SK-N-SH (cell line): ENCODE data around the gene RHOH. TPM values are rescaled to one million over a fixed set of nuclear protein-coding genes. Genes with fewer than 3 reads are reported as not detected.

Experiments
- CTCF ChIA-PET: fragments of 300-600, 350-600 bp; formaldehyde crosslinking; extraction: SDS; loops from one replicate; lab custom pipeline; 2021; lab: Yijun Ruan, JAX
- POLR2A ChIA-PET: fragments of 350-600 bp; sonication (Branson Sonifier 250); formaldehyde crosslinking; extraction: SDS; loops from one replicate; lab custom pipeline; 2020; ENCODE audit warnings: antibody characterized with exemption, inconsistent platforms; lab: Yijun Ruan, JAX
- DNase-seq: peaks from one replicate; pipeline ENCODE4 v3.0.0; 2012
- H2AFZ ChIP-seq: fragments of 200-600 bp; sonication (generic); 2 replicates; pipeline ENCODE4 v1.8.1; 2016; ENCODE audit warnings: antibody characterized with exemption, mild to moderate bottlenecking, low read depth
- H3F3A ChIP-seq: fragments of 200-600 bp; sonication (generic); replicated peaks from 2 replicates; pipeline ENCODE3; 2016; ENCODE audit warnings: antibody characterized with exemption, mild to moderate bottlenecking; ENCODE audit not compliant: insufficient read depth
- H3K27ac ChIP-seq, 2 experiments: fragments of 200-500 bp in 1 of 2; fragments of 200-600 bp in 1 of 2; sonication (Bioruptor generic) in 1 of 2; sonication (generic), shearing (Covaris generic) in 1 of 2; 2 replicates each; pipeline versions ENCODE4 v1.5.1 to v1.6.1; 2014 to 2016; ENCODE audit warnings: low read depth in 2 of 2, inconsistent platforms in 1 of 2, low read length in 1 of 2, mild to moderate bottlenecking in 1 of 2, mixed read lengths in 1 of 2
- H3K27me3 ChIP-seq: fragments of 200-600 bp; sonication (generic), shearing (Covaris generic); 2 replicates; pipeline ENCODE4 v1.6.1; 2016; ENCODE audit warnings: mixed run types; ENCODE audit not compliant: insufficient read depth
- H3K36me3 ChIP-seq, 2 experiments: fragments of 200-500 bp in 1 of 2; fragments of 200-600 bp in 1 of 2; sonication (Bioruptor generic) in 1 of 2; sonication (generic) in 1 of 2; replicated peaks in 1 of 2; 2 replicates each; pipeline versions ENCODE3 to v1.5.1; 2014 to 2016; ENCODE audit warnings: low read length in 1 of 2, mild to moderate bottlenecking in 1 of 2; ENCODE audit not compliant: insufficient read depth in 2 of 2, control insufficient read depth in 1 of 2
- H3K4me1 ChIP-seq, 2 experiments: fragments of 200-500 bp in 1 of 2; fragments of 200-600 bp in 1 of 2; sonication (Bioruptor generic) in 1 of 2; sonication (generic), shearing (Covaris generic) in 1 of 2; 2 replicates each; pipeline versions ENCODE4 v1.5.1 to v1.6.1; 2014 to 2016; ENCODE audit warnings: low read depth in 1 of 2, low read length in 1 of 2, mixed run types in 1 of 2; ENCODE audit not compliant: insufficient read depth in 2 of 2, control insufficient read depth in 1 of 2
- H3K4me2 ChIP-seq: fragments of 200-600 bp; sonication (generic), shearing (Covaris generic); 2 replicates; pipeline ENCODE4 v1.6.1; 2017; ENCODE audit warnings: mixed run types
- H3K4me3 ChIP-seq, 2 experiments: fragments of 200-500 bp in 1 of 2; fragments of 200-600 bp in 1 of 2; sonication (Bioruptor generic) in 1 of 2; sonication (generic), shearing (Covaris generic) in 1 of 2; 2 replicates each; pipeline versions ENCODE4 v1.5.1 to v1.8.1; 2014 to 2016; ENCODE audit warnings: low read depth in 2 of 2, inconsistent platforms in 1 of 2, low read length in 1 of 2, mild to moderate bottlenecking in 1 of 2, mixed read lengths in 1 of 2, moderate library complexity in 1 of 2
- H3K79me2 ChIP-seq: fragments of 200-600 bp; sonication (generic); 2 replicates; pipeline ENCODE4 v1.8.1; 2017; ENCODE audit warnings: mild to moderate bottlenecking; ENCODE audit not compliant: insufficient read depth
- H3K9ac ChIP-seq: fragments of 200-600 bp; sonication (generic); 2 replicates; pipeline ENCODE4 v1.6.1; 2017; ENCODE audit warnings: mixed run types
- H3K9me2 ChIP-seq: fragments of 200-600 bp; sonication (generic); 2 replicates; pipeline ENCODE4 v1.6.1; 2017; ENCODE audit warnings: mixed run types
- H3K9me3 ChIP-seq: fragments of 200-600 bp; sonication (generic); 2 replicates; pipeline ENCODE4 v1.6.1; 2017; ENCODE audit warnings: mixed run types, mild to moderate bottlenecking, moderate library complexity
- H4K20me1 ChIP-seq: fragments of 200-600 bp; sonication (generic); 2 replicates; pipeline ENCODE4 v1.6.1; 2017; ENCODE audit warnings: mild to moderate bottlenecking, mixed run types; ENCODE audit not compliant: insufficient read depth
- ELF1 ChIP-seq: IDR thresholded peaks from 2 replicates; pipeline ENCODE4 v1.4.0; 2012
- EP300 ChIP-seq, 2 experiments: IDR thresholded peaks; 2 replicates each; pipeline versions ENCODE4 v1.4.0 to v1.6.1; 2012; ENCODE audit warnings: borderline replicate concordance in 1 of 2, low read depth in 1 of 2, low read length in 1 of 2
- FOSL2 ChIP-seq: IDR thresholded peaks from 2 replicates; pipeline ENCODE4 v1.4.0; 2012; ENCODE audit warnings: low read depth, mild to moderate bottlenecking, moderate library complexity, borderline replicate concordance
- FOXJ3 ChIP-seq: sonication (generic); formaldehyde crosslinking; IDR thresholded peaks from 2 replicates; pipeline ENCODE4 v1.5.1; 2020; ENCODE audit warnings: mild to moderate bottlenecking, missing genetic modification reagents
- FOXM1 ChIP-seq: IDR thresholded peaks from 2 replicates; pipeline ENCODE4 v1.4.0; 2012; ENCODE audit warnings: low read depth, mild to moderate bottlenecking
- GABPA ChIP-seq: IDR thresholded peaks from 2 replicates; pipeline ENCODE4 v1.4.0; 2012; ENCODE audit warnings: low read depth, mild to moderate bottlenecking
- IRF3 ChIP-seq: fragments of 150-350 bp; IDR thresholded peaks from 2 replicates; pipeline ENCODE4 v1.6.1; 2016; ENCODE audit warnings: mild to moderate bottlenecking, low read depth, low read length
- MEF2A ChIP-seq: IDR thresholded peaks from 2 replicates; pipeline ENCODE4 v1.4.0; 2012; ENCODE audit warnings: low read depth, borderline replicate concordance
- MXI1 ChIP-seq: IDR thresholded peaks from 2 replicates; pipeline ENCODE4 v1.6.1; 2012; ENCODE audit warnings: mild to moderate bottlenecking, low read depth, low read length, improper control_type of control experiment
- NFIC ChIP-seq: IDR thresholded peaks from 2 replicates; pipeline ENCODE4 v1.4.0; 2012; ENCODE audit warnings: borderline replicate concordance
- NRF1 ChIP-seq: IDR thresholded peaks from 2 replicates; pipeline ENCODE4 v1.6.1; 2012; ENCODE audit warnings: low read depth, mild to moderate bottlenecking, low read length
- POLR2AphosphoS5 ChIP-seq: IDR thresholded peaks from 2 replicates; pipeline ENCODE4 v1.6.1; 2012; ENCODE audit warnings: low read depth, low read length
- RCOR1 ChIP-seq: fragments of 150-350 bp; IDR thresholded peaks from 2 replicates; pipeline ENCODE4 v1.6.1; 2017; ENCODE audit warnings: antibody characterized with exemption, low read length
- REST ChIP-seq: IDR thresholded peaks from 2 replicates; pipeline ENCODE4 v1.6.1; 2012; ENCODE audit warnings: mild to moderate bottlenecking, low read depth, low read length, moderate library complexity
- RFX5 ChIP-seq: IDR thresholded peaks from 2 replicates; pipeline ENCODE4 v1.6.1; 2012; ENCODE audit warnings: mild to moderate bottlenecking, improper control_type of control experiment, low read length
- RXRA ChIP-seq: IDR thresholded peaks from 2 replicates; pipeline ENCODE4 v1.4.0; 2012; ENCODE audit warnings: low read depth, mild to moderate bottlenecking, borderline replicate concordance
- SIN3A ChIP-seq: IDR thresholded peaks from 2 replicates; pipeline ENCODE4 v1.6.1; 2012; ENCODE audit warnings: low read depth, mild to moderate bottlenecking, low read length, moderate library complexity, borderline replicate concordance
- SMC3 ChIP-seq: IDR thresholded peaks from 2 replicates; pipeline ENCODE4 v1.6.1; 2012; ENCODE audit warnings: low read depth, low read length, improper control_type of control experiment
- TAF1 ChIP-seq: IDR thresholded peaks from 2 replicates; pipeline ENCODE4 v1.6.1; 2012; ENCODE audit warnings: low read depth, mild to moderate bottlenecking, low read length, moderate library complexity, borderline replicate concordance
- TEAD4 ChIP-seq: IDR thresholded peaks from 2 replicates; pipeline ENCODE4 v1.4.0; 2012; ENCODE audit warnings: mild to moderate bottlenecking, borderline replicate concordance; ENCODE audit not compliant: insufficient read depth
- WGBS: methylation state at CpG from one replicate; pipeline ENCODE4 v1.1.6; 2017; ENCODE audit warnings: low lambda C conversion rate; 5-methylcytosine and 5-hydroxymethylcytosine counted together
- polyA plus RNA-seq, 3 experiments: library from polyadenylated mRNA; depleted of rRNA; stranded (reverse); fragments of >200 nt; gene quantifications; 2 replicates each; pipeline ENCODE4 v1.2.3, GENCODE V29; 2012

The RHOH gene
- polyA plus RNA-seq, 1 of the 3 experiments (the other 2 are of a cell fraction): not detected

GRCh38 chr4:40214661-40215418, 18.0 kb downstream of the RHOH start:
- H3K9ac ChIP-seq: no peak overlapping the region
- 88% methylated on average over 9 of the region's 9 CpGs for WGBS
- CTCF ChIA-PET: no interaction called here

More at GRCh38 chr4:40214661-40215418, 18.0 kb downstream of the RHOH start:
- H3K9me2 ChIP-seq: no peaks in the 10 kb centered on the region
- no peaks in the 10 kb centered on the region for H3K36me3 ChIP-seq
- H3F3A ChIP-seq: no peaks in the 10 kb centered on the region
- no peak overlapping the region for H2AFZ ChIP-seq
- no peaks in the 10 kb centered on the region for H3K27me3 ChIP-seq
- no peak for TF ChIP-seq SMC3
- no peak for TF ChIP-seq RFX5
- no peak for TF ChIP-seq EP300 (IDR thresholded peaks at IDR 0.05; ENCODE audit: borderline replicate concordance in 1 of 2, low read depth in 1 of 2, low read length in 1 of 2)
- no peak for TF ChIP-seq SIN3A
- no peak for TF ChIP-seq TEAD4
- no peak for TF ChIP-seq POLR2AphosphoS5
- no peak for TF ChIP-seq FOSL2
- TF ChIP-seq IRF3: no peak
- no peak for TF ChIP-seq ELF1
- TF ChIP-seq TAF1: no peak
- TF ChIP-seq RCOR1: no peak
- no peak for TF ChIP-seq RXRA
- TF ChIP-seq MEF2A: no peak
- no peak for TF ChIP-seq FOXJ3 (CRISPR knock-in tag)
- no peak for TF ChIP-seq MXI1
- no peak for TF ChIP-seq NFIC
- TF ChIP-seq NRF1: no peak
- no peak for TF ChIP-seq REST
- TF ChIP-seq GABPA: no peak
- TF ChIP-seq FOXM1: no peak
- no peaks in the 10 kb centered on the region for H3K79me2 ChIP-seq
- POLR2A ChIA-PET: no interaction called here
- no peak overlapping the region for H3K27ac ChIP-seq
- H3K4me2 ChIP-seq: no peak overlapping the region
- H3K4me3 ChIP-seq: no peak overlapping the region
- H4K20me1 ChIP-seq: no peaks in the 10 kb centered on the region
- H3K9me3 ChIP-seq: no peaks in the 10 kb centered on the region
- DNase-seq: no peak
- H3K4me1 ChIP-seq: peaks cover 3 to 5% of the 10 kb centered on the region in 2 experiments; a peak in 3 of 4 replicates
